CD14-positive monocyte (primary cell): ENCODE results near the gene ZNF281. TPM values are rescaled to one million over a fixed set of nuclear protein-coding genes. Genes with fewer than 3 reads are reported as not detected.

Experiments used
- DNase-seq, 3 donors: peaks; one replicate each; pipeline ENCODE4 v3.0.0-alpha.2; 2011 to 2022
- H2AFZ ChIP-seq: 2 replicates; pipeline ENCODE4 v1.6.0; 2012; ENCODE audit warnings: mild to moderate bottlenecking, low read depth, low read length, inconsistent platforms; ENCODE audit not compliant: insufficient read depth, poor library complexity, severe bottlenecking
- H3K27ac ChIP-seq, 2 donors: 1 replicate in 1 of 2; 2 replicates in 1 of 2; pipeline ENCODE4 v1.5.1; 2012 to 2013; ENCODE audit warnings: low read length in 2 of 2, control low read depth in 1 of 2, inconsistent platforms in 1 of 2, low read depth in 1 of 2, mild to moderate bottlenecking in 1 of 2
- H3K27me3 ChIP-seq, 2 donors: one replicate each; pipeline versions ENCODE4 v1.6.0 to v1.6.1; 2011 to 2013; ENCODE audit warnings: low read length in 2 of 2; ENCODE audit not compliant: control insufficient read depth in 2 of 2, insufficient read depth in 2 of 2
- H3K36me3 ChIP-seq, 2 donors: replicated peaks in 1 of 2; 1 replicate in 1 of 2; 2 replicates in 1 of 2; pipeline versions ENCODE4 v1.5.1 to v1.6.1; 2012 to 2013; ENCODE audit warnings: low read length in 2 of 2, control low read depth in 1 of 2, inconsistent platforms in 1 of 2, mild to moderate bottlenecking in 1 of 2; ENCODE audit not compliant: insufficient read depth in 2 of 2, control insufficient read depth in 1 of 2
- H3K4me1 ChIP-seq, 2 donors: 1 replicate in 1 of 2; 2 replicates in 1 of 2; pipeline versions ENCODE4 v1.5.1 to v1.6.1; 2012 to 2013; ENCODE audit warnings: low read length in 2 of 2, control low read depth in 1 of 2, inconsistent platforms in 1 of 2, mild to moderate bottlenecking in 1 of 2, moderate library complexity in 1 of 2; ENCODE audit not compliant: insufficient read depth in 2 of 2, control insufficient read depth in 1 of 2
- H3K4me2 ChIP-seq: replicated peaks from 2 replicates; pipeline ENCODE3; 2012; ENCODE audit warnings: low read length, moderate library complexity, mild to moderate bottlenecking; ENCODE audit not compliant: poor library complexity, severe bottlenecking; ENCODE audit errors: extremely low read depth
- H3K4me3 ChIP-seq, 3 experiments: fragments of 200-600 bp in 1 of 3; sonication (generic) in 1 of 3; replicated peaks in 1 of 3; 1 replicate in 2 of 3; 2 replicates in 1 of 3; pipeline ENCODE4 v1.5.1; 2011 to 2013; ENCODE audit warnings: low read length in 3 of 3, mild to moderate bottlenecking in 3 of 3, control low read depth in 2 of 3, low read depth in 2 of 3, inconsistent platforms in 1 of 3, moderate library complexity in 1 of 3
- H3K79me2 ChIP-seq: 2 replicates; pipeline ENCODE4 v1.6.0; 2012; ENCODE audit warnings: mild to moderate bottlenecking, control low read depth, inconsistent platforms, low read length, moderate library complexity; ENCODE audit not compliant: insufficient read depth
- H3K9ac ChIP-seq: 2 replicates; pipeline ENCODE4 v1.6.0; 2017; ENCODE audit warnings: low read length, mild to moderate bottlenecking; ENCODE audit not compliant: insufficient read depth, poor library complexity, severe bottlenecking
- H3K9me3 ChIP-seq, 2 donors: replicated peaks in 1 of 2; 1 replicate in 1 of 2; 2 replicates in 1 of 2; pipeline versions ENCODE4 v1.5.1 to v1.6.1; 2012 to 2013; ENCODE audit warnings: low read length in 2 of 2, control low read depth in 1 of 2; ENCODE audit not compliant: control insufficient read depth in 1 of 2, insufficient read depth in 1 of 2
- H4K20me1 ChIP-seq: 2 replicates; pipeline ENCODE4 v1.6.0; 2012; ENCODE audit warnings: mild to moderate bottlenecking, low read length, control low read depth, moderate library complexity; ENCODE audit not compliant: insufficient read depth
- H3K27ac Mint-ChIP-seq, 7 donors: one replicate each; pipeline ENCODE4 v1.8.0; 2020; ENCODE audit warnings: mild to moderate bottlenecking in 7 of 7, mixed read lengths in 7 of 7, moderate library complexity in 6 of 7, inconsistent platforms in 2 of 7
- H3K27me3 Mint-ChIP-seq, 3 donors: one replicate each; pipeline ENCODE4 v1.8.0; 2021 to 2022; ENCODE audit warnings: low read depth in 3 of 3, mild to moderate bottlenecking in 3 of 3, mixed read lengths in 3 of 3, moderate library complexity in 3 of 3, inconsistent platforms in 1 of 3
- H3K36me3 Mint-ChIP-seq, 2 donors: one replicate each; pipeline ENCODE4 v1.8.0; 2020; ENCODE audit warnings: mixed read lengths in 2 of 2, inconsistent platforms in 1 of 2, mild to moderate bottlenecking in 1 of 2
- H3K4me1 Mint-ChIP-seq: one replicate; pipeline ENCODE4 v1.8.0; 2020; ENCODE audit warnings: mild to moderate bottlenecking, mixed read lengths
- H3K4me3 Mint-ChIP-seq, 2 donors: one replicate each; pipeline ENCODE4 v1.8.0; 2020; ENCODE audit warnings: mild to moderate bottlenecking in 2 of 2, mixed read lengths in 2 of 2, moderate library complexity in 1 of 2
- H3K9me3 Mint-ChIP-seq, 7 donors: one replicate each; pipeline ENCODE4 v1.8.0; 2020 to 2022; ENCODE audit warnings: mixed read lengths in 7 of 7, mild to moderate bottlenecking in 6 of 7, moderate library complexity in 6 of 7, inconsistent platforms in 2 of 7
- WGBS: methylation state at CpG from one replicate; pipeline ENCODE4 v1.1.5; 2013; ENCODE audit warnings: missing lambda C conversion rate; ENCODE audit not compliant: insufficient coverage; 5-methylcytosine and 5-hydroxymethylcytosine counted together
- intact Hi-C, 2 donors: fragments of 100-400 bp; cut with micrococcal nuclease; formaldehyde crosslinking; loops; one replicate each; pipeline versions ENCODE4 v1.15.0 to v1.15.1; 2023
- polyA minus RNA-seq: library from RNA; depleted of rRNA, polyadenylated mRNA; stranded (reverse); fragments of >200 nt; gene quantifications from 2 replicates; pipeline ENCODE4 v1.2.3, GENCODE V29; 2012
- polyA plus RNA-seq, 3 donors: library from polyadenylated mRNA; depleted of rRNA in 1 of 3; unstranded in 2 of 3; stranded (reverse) in 1 of 3; fragments of 300-500 nt in 2 of 3; fragments of >200 nt in 1 of 3; fragmentation: Illumina TruSeq in 2 of 3; gene quantifications; 1 replicate in 2 of 3; 2 replicates in 1 of 3; pipeline ENCODE4 v1.2.3, GENCODE V29; 2012 to 2021
- total RNA-seq, 12 experiments: library from RNA in 1 of 12; stranded (reverse) in 1 of 12; fragments of 120-200 nt in 1 of 12; gene quantifications; one replicate each; pipeline ENCODE4 v1.2.4 and lab custom pipeline; 2013 to 2026; ENCODE audit warnings: mixed read lengths in 6 of 12, inconsistent platforms in 1 of 12
- TF ChIP-seq, protein P1 (sequence below): fragments of 200-600 bp; IDR thresholded peaks from one replicate; pipeline ENCODE4 v1.8.0; 2022; ENCODE audit warnings: antibody characterized with exemption, mild to moderate bottlenecking

ZNF281 gene, protein sequence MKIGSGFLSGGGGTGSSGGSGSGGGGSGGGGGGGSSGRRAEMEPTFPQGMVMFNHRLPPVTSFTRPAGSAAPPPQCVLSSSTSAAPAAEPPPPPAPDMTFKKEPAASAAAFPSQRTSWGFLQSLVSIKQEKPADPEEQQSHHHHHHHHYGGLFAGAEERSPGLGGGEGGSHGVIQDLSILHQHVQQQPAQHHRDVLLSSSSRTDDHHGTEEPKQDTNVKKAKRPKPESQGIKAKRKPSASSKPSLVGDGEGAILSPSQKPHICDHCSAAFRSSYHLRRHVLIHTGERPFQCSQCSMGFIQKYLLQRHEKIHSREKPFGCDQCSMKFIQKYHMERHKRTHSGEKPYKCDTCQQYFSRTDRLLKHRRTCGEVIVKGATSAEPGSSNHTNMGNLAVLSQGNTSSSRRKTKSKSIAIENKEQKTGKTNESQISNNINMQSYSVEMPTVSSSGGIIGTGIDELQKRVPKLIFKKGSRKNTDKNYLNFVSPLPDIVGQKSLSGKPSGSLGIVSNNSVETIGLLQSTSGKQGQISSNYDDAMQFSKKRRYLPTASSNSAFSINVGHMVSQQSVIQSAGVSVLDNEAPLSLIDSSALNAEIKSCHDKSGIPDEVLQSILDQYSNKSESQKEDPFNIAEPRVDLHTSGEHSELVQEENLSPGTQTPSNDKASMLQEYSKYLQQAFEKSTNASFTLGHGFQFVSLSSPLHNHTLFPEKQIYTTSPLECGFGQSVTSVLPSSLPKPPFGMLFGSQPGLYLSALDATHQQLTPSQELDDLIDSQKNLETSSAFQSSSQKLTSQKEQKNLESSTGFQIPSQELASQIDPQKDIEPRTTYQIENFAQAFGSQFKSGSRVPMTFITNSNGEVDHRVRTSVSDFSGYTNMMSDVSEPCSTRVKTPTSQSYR
- 19.3 TPM for total RNA-seq (2013)
- polyA plus RNA-seq, result 10 to 100 TPM; 10.5 to 30.6 (median 26.6) TPM
- polyA minus RNA-seq, result 15.2 and 16.8 TPM in 2 replicates
- total RNA-seq (lab: John Stamatoyannopoulos, UW), result 72.9 to 152 (median 105) reads per million in 11 experiments

DNA sequence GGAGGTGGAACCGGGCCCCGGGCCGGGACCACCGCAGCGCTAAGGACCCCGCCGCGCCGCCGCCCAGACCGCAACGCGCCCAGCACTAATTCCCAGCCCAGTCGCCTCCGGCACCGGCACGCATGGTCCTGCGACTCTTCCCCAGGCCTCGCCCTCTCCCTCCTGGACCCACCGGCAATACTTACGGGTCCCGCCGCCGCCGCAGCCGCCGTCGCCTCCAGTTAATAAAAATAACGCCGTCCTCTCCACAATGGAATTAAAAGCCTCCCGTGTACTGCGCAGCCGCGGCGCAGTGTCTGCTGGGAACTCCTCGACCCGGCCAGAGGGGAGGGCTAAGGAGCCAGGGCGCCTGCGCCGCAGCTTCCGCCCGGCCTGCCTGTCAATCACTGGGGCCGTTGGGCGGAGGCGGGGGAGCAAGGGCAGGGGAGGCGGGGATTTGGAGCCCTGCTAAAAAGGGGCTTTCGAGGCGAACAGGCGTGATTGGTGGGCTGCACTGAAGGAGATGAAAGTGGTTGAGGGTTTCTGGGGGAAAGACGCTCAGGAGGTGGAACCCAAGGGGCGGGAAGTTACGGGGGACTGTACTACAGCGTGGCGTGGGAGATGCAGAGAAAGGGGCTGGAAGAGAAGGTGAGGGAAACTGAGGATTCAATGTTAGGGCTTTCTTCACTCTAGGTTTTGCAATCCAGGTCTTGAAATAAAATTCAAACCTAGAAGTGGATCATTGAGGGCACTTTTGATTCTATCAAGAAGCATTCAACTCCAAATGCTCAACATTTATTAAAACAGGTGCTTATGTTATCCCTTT lies at the start of gene ZNF281:
Gene ZNF281, minus strand, starts transcription at position 276 of the 805 bp plus-strand sequence. CDS start 331 bp downstream, outside the sequence.
- TF ChIP-seq, protein P1, sequence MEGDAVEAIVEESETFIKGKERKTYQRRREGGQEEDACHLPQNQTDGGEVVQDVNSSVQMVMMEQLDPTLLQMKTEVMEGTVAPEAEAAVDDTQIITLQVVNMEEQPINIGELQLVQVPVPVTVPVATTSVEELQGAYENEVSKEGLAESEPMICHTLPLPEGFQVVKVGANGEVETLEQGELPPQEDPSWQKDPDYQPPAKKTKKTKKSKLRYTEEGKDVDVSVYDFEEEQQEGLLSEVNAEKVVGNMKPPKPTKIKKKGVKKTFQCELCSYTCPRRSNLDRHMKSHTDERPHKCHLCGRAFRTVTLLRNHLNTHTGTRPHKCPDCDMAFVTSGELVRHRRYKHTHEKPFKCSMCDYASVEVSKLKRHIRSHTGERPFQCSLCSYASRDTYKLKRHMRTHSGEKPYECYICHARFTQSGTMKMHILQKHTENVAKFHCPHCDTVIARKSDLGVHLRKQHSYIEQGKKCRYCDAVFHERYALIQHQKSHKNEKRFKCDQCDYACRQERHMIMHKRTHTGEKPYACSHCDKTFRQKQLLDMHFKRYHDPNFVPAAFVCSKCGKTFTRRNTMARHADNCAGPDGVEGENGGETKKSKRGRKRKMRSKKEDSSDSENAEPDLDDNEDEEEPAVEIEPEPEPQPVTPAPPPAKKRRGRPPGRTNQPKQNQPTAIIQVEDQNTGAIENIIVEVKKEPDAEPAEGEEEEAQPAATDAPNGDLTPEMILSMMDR, result no peak
- H3K4me1 Mint-ChIP-seq, result peaks cover 60% of the 10 kb centered on the region
- Histone ChIP-seq H3K27me3 (no peaks in the 10 kb centered on the region), H3K4me3 (peak within 1 kb of the TSS; percentile 60 to 88 (median 85)), H3K4me2 (peak within 1 kb of the TSS; percentile 92), H4K20me1 (peaks cover 8% of the 10 kb centered on the region), H3K79me2 (peaks cover 48% of the 10 kb centered on the region), H3K27ac (peak within 1 kb of the TSS; percentile 60 to 90), H3K4me1 (peaks cover 39 to 56% of the 10 kb centered on the region in 2 donors), H3K9ac (peak within 1 kb of the TSS; percentile 90), H3K36me3 (no peaks in the 10 kb centered on the region), H3K9me3 (no peaks in the 10 kb centered on the region), H2AFZ (peak within 1 kb of the TSS; percentile 86)
- peaks cover 0 to 2% (median 0%) of the 10 kb centered on the region in 7 donors for H3K9me3 Mint-ChIP-seq
- peak; percentile 90 to 94 (median 91) for DNase-seq
- H3K4me3 Mint-ChIP-seq, result peak within 1 kb of the TSS; percentile 94 to 99
- under 1% methylated on average over 52 of the region's 54 CpGs for WGBS
- peaks cover 17 to 21% of the 10 kb centered on the region in 2 donors for H3K36me3 Mint-ChIP-seq
- intact Hi-C loops, result loop anchor here (5.0 to 10.0 kb wide), 2 partner anchors 43 to 55 kb away; no protein-coding TSS in a partner anchor
- H3K27me3 Mint-ChIP-seq, result peaks cover 0 to 2% (median 1%) of the 10 kb centered on the region in 3 donors
- peak within 1 kb of the TSS; percentile 87 to 97 (median 93) for H3K27ac Mint-ChIP-seq
